Occipital lobe (tissue), 2 donors: ENCODE results near the gene ITGA11. TPM values are rescaled to one million over a fixed set of nuclear protein-coding genes. Genes with fewer than 3 reads are reported as not detected.
"Not testable (repeated sequence)": the region's sequence is repeated elsewhere in the genome, so short reads cannot be mapped to it uniquely, and the experiment has no call there.

Source experiments
- DNase-seq: peaks from one replicate; lab custom pipeline; 2025; lab: John Stamatoyannopoulos, UW
- total RNA-seq: library from RNA; depleted of rRNA; stranded (reverse); fragments of >200 nt; gene quantifications from one replicate; pipeline ENCODE4 v1.2.3, GENCODE V29; 2014

Gene ITGA11
- total RNA-seq, 1 donor from 2014 or later = 0.62 TPM

GRCh38 chr15:68411735-68412134, 20.2 kb downstream of the ITGA11 start:
- no peak for DNase-seq

- DNase-seq = no peak
Observed at GRCh38 chr15:68411343-68411675, 20.7 kb downstream of the ITGA11 start.

DNA sequence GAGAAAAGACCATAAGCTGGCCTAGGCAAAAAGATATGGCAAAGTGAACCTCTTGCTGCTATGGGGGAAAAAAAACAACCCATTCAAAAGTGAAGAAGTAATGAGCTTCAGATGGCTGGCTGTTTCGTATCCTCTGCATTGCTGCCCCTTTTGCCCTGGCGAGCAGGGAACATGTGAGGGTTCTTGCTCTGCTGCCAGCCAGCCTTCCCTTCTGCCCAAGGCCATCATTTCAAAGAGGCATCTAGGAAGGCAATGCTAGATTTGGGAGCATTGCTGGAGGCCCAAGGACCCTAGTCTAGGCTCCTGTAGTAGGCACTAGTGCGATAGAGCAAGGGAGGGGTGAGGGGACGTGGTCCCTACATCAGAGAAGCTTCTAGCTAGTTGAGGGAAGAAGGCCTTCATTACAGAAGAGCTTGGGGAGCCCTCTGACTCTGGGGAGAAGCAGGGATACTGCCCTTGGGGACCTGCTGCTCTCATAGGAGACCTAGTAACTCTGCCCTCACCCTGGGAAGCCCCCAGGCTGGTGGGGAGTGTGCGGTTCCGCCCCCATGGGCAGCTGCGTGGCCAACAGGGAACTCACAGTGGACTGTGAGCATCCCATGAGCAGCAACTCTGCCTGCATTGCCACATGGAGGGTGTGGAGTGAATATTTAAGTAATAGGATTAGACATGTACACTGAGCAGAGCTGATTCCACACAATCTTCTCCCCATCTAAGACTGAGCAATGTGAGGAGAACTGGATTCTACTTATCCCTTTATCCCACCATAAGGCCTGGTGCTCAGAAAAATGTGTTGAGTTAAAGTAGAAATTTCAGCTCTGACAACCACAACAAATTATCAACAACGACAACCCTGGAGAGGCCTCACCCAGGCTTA, 21.3 kb downstream of the ITGA11 start:
- no peak for DNase-seq

DNA sequence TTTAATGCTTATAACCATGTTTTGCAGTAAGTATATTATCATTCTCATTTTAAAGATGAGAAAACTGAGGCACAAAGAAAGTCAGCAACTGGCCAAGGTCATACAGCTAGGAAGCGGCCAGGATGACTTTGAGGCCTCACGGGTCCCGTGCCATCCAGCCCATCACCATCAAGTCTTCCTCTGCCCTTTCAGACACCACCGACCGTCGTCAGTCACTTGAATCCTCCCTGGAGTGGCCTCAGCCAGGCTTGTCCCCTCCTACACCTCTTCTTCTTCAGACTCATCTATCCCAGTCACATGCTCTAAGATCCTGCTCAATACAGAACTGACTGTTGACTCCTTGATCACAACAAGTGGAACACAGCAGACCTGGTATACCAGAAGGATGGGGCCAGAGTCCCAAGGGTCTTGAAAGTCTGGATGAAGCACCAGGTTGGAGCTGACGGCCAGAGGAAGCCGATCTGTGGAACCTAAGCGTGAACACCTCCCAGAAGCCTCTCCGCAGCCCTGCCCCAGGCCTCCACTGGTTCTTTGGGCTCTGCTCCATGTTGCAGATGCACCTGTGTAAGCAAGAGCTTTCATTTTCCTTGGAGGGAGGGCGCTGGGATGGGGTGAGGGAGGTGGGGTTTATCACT, 22.1 kb downstream of the ITGA11 start:
- no peak for DNase-seq

DNA sequence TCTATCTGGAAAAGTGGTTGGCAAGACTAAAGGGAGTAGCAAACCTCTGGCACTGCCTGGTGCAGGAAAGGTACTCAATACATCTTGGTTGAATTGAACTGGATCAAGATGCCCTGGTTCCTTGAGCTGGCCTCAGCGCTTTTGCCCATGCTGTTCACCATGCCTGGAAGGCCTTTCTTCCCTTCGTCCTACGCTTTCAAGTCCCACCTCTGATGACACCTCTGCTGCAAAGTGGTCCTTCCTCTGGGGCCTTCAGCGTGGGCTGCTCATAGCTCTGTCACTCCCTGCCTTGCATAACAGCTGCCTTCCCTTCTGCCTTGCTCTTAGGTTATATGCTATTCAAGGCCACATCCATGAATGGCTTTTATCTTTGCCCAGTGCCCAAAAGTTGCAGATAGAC, 23.0 kb downstream of the ITGA11 start:
- no peak for DNase-seq

GRCh38 chr15:68407886-68408881, 23.8 kb downstream of the ITGA11 start:
- no peak for DNase-seq

GRCh38 chr15:68407141-68407885, 24.6 kb downstream of the ITGA11 start:
- DNase-seq = no peak

GRCh38 chr15:68405378-68406250, 26.3 kb downstream of the ITGA11 start:
- DNase-seq = no peak

- no peak for DNase-seq
Observed at GRCh38 chr15:68404056-68404798, 27.7 kb downstream of the ITGA11 start.

DNA sequence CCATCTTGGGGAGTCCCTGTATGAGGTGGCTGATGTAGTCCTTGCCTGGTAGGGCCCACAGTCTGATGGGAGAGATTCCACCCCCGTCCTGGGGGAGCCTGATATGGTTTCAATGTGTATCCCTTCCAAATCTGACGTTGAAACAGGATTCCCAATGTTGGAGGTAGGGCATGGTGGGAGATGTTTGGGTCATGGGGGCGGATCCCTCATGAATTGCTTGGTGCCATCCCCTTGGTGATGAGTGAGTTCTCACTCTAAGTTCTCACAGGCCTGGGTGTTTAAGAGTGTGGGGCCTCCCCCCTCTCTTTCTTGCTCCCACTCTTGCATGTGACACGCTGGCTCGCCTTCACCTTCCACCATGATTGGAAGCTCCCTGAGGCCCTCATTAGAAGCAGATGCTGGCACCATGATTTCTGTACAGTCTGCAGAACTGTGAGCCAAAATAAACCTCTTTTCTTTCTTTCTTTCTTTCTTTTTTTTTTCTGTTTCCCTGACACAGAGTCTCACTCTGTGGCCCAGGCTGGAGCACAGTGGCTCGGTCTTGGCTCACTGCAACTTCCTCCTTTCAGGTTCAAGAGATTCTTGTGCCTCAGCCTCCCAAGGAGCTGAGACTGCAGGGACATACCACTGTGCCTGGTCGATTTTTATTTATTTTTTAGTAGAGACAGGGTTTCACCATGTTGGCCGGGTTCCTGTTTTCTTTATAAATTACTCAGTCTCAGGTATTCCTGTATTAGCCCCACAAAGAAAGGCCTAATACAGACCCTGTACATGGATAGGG, 28.6 kb downstream of the ITGA11 start:
- no peak for DNase-seq

DNA sequence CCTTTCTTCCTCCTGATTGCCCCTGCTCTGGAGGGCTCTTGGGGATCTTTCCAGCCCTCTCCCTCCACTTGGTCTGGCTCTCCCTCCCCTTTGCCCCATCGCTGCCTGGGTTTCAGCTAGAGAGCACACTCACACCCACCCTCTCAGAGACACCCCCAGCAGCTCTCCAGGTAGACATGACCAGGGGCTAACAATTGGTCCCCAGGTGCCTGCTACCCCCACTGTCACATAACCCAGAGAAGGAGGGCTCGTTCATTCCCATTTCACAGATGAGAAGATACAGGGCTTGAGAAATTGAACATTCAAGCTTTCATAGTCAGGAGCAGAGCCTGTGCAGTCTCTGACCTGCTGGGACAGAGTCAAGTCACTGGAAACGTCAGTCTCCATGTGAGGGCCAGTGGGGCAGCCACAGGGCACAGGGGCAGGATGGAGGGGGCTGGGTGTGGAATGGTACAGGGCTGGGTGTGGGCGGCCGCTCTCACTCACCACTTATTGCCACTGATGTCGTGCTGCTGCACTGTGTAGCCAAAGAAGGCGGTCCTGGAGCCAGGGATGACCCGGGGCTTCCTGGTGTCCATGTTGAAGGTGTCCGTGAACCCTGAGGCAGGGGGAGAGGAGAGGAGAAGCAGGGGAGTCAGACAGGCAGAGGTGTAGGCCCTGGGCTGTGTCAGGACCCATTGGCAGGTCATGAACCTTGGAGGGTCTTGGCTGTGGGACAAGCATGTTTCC, 29.4 kb downstream of the ITGA11 start:
- DNase-seq = no peak

DNA sequence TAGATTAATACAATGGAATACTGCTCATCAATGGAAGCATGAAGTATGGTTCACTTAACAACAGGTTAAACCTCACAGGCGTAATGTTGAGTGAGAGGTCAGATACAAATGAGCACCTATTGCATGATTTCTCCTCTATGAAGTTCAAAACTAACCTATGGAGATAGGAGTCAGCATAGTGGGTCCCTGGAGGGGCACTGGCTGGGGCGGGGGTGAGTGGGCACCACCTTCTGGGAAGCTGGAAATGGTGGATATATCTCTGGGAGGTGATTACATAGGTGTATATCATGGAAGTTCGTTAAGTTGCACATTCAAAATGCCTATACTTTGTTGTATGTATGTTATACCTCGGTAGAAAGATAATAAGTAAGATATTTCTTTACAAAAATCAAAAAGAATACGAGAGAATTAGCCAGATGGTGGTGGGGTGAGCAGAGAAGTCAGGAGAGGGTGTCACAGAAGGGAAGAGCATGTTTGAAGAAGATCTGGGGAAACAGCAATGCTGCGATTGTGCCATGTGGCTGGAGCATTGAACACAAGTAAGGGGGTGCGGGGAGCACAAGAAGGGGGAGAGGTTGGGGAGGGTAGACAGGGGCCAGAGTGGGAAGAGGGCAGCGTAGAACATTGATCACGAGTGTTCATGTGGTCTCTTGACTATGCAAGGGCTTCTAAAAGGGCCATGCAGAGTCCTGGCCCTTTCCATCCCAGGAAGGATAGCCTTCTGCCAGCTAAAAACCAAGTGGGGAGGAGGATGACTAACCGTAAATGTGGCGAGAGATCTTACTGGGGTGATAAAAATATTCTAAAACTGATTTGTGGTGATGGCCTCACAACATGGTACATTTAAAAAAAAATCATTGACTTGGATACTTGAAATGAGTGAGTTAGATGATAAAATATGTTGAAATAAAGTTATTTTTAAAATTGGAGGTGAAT, 30.2 kb downstream of the ITGA11 start:
- DNase-seq = no peak

DNA sequence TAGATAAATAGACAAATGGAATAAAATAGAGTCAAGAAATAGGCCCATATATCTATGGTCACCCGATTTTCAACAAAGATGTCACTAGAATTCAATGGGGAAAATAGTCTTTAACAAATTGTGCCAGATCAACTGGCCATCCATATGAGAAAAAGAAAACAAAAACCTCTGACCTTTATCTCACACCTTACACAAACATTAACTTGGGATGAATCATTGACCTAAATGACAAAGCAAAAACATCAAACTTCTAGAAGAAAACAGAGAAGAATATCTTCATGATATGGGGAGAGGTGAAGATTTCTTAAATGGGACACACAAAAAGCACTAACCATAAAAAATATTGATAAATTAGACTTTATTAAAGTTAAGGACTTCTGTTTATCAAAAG, 31.9 kb downstream of the ITGA11 start:
- no peak for DNase-seq

DNA sequence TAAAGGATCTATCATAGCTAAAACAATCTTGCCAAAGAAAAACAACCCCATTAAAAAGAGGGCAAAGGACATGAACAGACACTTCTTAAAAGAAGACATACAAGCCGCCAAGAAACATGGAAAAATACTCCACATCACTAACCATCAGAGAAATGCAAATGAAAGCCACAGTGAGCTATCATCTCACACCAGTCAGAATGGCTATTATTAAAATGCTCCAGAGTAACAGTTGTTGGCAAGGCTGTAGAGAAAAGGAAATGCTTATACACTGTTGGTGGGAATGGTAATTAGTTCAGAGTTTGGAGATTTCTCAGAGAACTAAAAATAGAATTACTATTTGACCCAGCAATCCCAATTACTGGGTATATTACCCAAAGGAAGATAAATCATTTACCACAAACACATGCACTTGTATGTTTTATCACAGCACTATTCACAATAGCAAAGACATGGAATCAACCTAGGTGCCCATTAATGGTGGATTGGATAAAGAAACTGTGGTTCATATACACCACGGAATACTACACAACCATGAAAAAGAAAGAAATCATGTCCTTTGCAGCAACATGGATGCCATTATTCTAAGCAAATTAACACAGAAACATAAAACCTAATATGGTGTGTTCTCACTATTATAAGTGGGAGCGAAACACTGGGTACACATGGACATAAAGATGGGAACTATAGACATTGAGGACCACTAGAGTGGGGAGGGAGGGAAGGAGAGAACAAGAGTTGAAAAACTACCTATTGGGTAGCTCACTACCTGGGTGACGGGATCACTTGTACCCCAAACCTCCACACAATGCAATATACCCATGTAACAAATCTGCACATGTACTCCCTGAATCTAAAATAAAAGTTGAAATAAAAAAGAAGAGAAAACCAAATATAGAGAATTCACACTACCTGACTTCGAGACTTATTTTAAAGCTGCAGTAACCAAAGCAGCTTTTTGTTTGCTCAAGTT, 32.6 kb downstream of the ITGA11 start:
- DNase-seq = no peak

GRCh38 chr15:68397999-68398398, 34.0 kb downstream of the ITGA11 start:
- DNase-seq = not testable (repeated sequence)

DNA sequence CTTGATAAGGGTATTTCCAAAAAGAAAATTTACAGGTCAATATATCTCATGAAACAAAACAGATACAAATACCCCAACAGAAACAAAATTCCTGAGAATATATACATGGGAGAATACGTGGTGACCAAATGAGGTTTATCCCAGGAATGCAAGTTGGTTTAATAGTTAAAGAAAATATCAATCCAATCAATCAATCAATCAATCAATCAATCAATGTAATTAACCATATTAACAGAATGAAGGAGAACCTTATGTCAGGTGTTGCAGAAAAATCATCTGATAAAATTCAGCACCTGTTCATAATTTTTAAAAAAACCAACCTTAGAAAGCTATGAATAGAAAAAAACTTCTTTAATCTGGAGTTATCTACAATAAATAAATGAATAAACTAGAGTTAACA, 35.9 kb downstream of the ITGA11 start:
- no peak for DNase-seq
